ENCODE measurements around the gene LHFPL5.

Gene LHFPL5

DNA sequence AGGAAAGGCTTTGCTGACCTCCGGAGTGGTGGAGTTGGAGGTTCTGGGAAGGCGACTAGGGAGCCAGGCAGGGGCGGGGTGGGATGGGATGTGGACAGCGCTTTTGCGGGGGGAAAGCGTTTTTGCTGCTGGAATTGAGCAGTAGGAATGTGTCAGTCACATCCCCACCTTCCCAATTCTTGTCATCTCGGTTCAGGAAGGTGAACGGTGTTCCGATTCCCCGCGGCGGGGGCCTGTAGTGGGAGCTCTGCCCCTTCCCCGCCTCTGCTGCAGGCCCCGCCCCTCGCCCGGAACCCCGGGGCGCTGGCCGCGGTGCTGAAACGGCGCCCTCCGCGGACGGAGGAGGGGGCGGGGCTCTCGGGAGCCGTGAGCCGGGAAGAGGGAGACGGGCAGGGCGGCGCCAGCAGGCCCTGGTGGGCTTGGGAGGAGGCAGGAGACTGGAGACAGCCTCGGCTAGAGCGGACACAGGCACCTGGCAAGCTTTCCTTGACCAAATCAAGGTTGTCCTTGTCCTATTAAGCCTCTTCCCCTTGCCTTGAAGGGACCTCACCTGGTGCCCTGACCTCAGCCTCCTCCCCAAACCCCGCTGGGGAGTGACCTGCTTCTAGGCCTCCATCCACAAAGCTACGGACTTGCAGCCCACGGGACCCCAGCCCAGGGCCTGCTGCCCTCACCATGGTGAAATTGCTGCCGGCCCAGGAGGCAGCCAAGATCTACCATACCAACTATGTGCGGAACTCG, at the start of gene LHFPL5:
Gene LHFPL5 (plus strand): TSS at position 357 of the 741 bp plus-strand sequence. CDS start 319 bp downstream, at position 676.
- peak; percentile 48 for DNase-seq (ENCODE audit: low read depth)

- peak; percentile 53 for DNase-seq (ENCODE audit: low read depth)
These were observed 47.6 kb upstream of the LHFPL5 start for GRCh38 chr6:35757456-35758123.

- no peak for DNase-seq (ENCODE audit: low read depth)
These were observed 45.7 kb upstream of the LHFPL5 start for GRCh38 chr6:35759426-35759825.

GRCh38 chr6:35765739-35766138, 39.4 kb upstream of the LHFPL5 start:
- no peak for DNase-seq (ENCODE audit: low read depth)

DNA sequence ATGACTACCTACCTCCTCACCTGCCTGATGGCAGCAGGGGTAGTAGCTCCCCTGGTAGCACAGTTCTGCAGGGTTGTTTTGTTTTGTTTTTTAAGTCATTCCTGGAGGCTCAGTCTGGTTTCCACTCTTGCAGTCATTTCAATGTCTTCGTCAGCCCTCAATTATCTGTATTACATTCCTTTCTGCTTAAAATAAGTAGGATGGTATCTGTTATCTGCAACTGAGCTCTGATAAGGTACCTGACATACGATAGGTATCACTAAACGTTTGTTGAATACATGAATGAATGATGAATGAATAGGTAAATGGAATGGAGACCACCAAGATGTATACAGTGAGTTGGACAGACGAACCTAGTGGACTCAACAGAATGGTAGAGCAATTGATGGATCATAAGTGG, 35.9 kb upstream of the LHFPL5 start:
- no peak for DNase-seq (ENCODE audit: low read depth)

DNA sequence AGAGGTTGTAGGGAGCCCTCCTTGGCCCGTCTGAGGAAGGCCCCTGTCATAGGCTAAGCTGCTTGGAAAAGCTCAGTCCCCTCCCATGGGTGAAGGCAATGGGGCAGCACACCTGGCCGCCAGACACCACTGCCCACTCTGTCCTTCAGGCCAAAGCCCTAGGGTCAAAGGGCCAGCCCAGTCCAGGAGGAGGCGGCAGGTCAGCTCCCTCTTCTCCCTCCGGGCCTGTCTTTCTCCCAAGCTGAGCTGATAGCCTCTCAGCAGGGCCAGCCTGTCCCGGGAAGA, 33.9 kb upstream of the LHFPL5 start:
- DNase-seq (ENCODE audit: low read depth), result no peak

- no peak for DNase-seq (ENCODE audit: low read depth)
These were observed 30.9 kb upstream of the LHFPL5 start for GRCh38 chr6:35774116-35774794.

DNA sequence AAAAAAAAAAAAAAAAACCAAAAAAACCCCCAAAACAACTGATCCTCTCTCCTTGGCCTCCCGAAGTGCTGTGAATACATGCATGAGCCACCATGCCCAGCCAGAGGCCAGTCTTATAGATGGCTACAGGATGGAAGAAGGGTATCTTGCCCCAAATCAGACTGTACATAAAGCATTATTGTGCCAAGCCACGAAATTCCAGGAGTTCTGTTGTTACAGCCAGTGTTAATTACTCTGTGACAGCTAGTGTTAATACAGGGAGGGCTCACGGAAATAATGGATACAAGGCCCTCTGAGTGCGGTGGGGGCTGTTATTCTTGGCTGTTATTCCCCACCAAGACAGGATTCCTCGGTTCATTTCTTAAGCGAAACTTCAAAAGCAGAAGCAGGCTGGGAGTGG, 30.1 kb upstream of the LHFPL5 start:
- DNase-seq (ENCODE audit: low read depth), result no peak

DNA sequence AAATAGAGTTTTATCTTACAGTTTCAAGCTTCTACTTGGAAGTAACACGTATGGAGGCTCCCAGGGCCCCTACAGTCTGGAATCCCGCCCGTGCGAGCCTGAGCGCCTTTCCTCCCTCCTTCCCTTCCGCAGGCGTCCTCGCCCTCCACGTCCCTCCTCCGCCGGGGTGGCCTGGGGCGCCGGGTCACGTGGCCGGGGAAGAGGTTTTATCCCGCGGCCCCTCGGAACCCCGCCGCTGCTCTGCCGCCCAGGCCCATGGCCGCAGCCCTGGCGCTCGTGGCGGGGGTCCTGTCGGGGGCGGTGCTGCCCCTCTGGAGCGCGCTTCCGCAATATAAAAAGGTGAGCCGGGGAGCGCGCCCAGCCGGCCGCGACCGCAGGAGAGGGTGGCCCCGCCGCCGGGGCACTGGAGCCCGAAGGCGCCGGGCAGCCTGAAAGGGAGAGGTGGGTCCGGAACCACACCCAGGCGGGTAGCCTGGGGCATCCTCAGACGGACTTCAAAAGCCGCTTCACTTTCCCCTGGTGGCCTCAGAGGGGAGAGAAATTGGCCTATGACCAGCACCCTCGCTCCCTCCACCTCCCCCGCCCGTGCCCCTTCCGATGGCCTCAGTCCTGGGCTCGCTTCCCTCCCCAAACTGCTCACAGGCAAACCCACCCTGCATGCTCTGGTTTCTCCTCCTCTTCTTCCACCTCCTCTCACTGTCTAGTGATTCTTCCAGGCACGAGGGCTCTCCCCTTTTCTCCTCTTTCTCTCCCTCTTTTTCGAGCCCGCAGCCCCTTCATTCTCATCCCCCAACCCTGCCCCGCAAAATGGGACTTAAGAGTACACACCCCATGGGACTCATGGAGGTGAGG, 28.6 kb upstream of the LHFPL5 start, which contains the start of gene CLPSL2:
Gene CLPSL2 (plus strand): TSS at position 235 of the 852 bp plus-strand sequence. CDS start 21 bp downstream, at position 256.
- DNase-seq (ENCODE audit: low read depth), result peak; percentile 34

DNA sequence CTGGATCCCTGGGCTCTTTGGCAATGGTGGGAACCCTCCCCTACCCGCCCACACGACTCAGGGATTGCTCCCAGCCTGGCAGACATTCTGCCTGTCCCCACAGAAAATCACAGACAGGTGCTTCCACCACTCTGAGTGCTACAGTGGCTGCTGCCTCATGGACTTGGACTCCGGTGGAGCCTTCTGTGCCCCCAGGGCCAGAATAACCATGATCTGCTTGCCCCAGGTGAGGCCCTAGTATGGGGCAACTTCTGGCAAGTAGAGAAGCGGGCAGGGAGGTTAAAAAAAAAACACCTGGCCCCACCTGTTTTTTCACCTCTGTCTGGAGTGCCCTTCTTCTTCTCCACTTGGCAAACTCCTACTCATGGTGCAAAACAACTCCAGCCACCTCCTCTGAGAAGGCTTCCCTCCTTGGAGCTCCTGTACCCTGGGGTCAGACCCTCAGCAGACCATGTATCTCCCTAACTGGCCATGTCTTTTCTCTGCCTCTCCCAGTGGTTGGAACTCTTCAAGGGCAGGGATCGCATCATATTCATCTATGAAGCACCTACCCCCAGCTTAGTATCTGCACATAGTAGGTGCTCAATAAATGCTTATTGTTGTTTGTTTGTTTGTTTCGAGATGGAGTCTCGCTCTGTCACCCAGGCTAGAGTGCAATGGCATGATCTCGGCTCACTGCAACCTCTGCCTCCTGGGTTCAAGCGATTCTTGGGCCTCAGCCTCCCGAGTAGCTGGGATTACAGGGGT, 27.6 kb upstream of the LHFPL5 start:
- DNase-seq (ENCODE audit: low read depth), result no peak

GRCh38 chr6:35778437-35778836, 26.7 kb upstream of the LHFPL5 start:
- DNase-seq (ENCODE audit: low read depth), result no peak

- no peak for DNase-seq (ENCODE audit: low read depth)
These were observed 24.4 kb upstream of the LHFPL5 start, which contains the start of gene CLPSL1 for GRCh38 chr6:35780719-35781118. CLPSL1 (plus strand) TSS chr6:35781019; CDS start chr6:35781111, 92 bp downstream.

DNA sequence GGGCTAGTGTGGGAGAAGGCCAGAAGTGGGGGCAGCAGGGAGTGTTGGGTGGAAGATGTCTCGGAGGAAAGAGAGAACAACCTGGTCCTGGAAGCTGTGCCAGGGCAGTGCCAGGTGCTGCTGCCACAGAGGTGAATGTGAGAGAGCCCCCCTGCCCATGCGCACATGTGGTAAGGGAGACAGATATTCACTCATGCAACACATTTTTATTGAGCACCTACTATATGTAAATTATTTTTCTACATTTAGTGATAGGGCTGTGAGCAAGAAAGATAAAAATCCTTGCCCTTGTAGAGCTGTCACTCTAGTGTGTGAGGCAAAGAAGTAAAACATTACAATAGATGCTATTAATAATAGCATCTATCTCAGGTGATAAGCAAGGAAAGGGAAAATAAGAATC, 23.9 kb upstream of the LHFPL5 start:
- no peak for DNase-seq (ENCODE audit: low read depth)

GRCh38 chr6:35782424-35782823, 22.7 kb upstream of the LHFPL5 start:
- DNase-seq (ENCODE audit: low read depth), result no peak

GRCh38 chr6:35784200-35784599, 21.0 kb upstream of the LHFPL5 start:
- no peak for DNase-seq (ENCODE audit: low read depth)

GRCh38 chr6:35786272-35786671, 18.9 kb upstream of the LHFPL5 start:
- no peak for DNase-seq (ENCODE audit: low read depth)

DNA sequence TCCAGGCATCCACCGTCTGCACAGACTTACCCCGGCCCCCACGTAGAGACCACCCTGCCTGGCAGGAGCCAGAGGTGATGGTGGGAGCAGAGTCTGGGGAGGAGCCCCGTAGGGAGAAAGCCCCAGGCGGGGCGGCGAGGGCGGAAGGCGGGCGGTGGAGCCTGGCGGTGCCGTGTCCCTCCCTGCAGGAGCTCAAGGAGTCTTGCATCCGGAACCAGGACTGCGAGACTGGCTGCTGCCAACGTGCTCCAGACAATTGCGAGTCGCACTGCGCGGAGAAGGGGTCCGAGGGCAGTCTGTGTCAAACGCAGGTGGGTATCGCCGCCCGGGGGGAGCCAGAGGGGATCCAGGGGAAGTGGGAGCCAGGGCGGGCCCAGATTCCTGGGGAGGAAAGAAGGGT, 18.3 kb upstream of the LHFPL5 start:
- no peak for DNase-seq (ENCODE audit: low read depth)

DNA sequence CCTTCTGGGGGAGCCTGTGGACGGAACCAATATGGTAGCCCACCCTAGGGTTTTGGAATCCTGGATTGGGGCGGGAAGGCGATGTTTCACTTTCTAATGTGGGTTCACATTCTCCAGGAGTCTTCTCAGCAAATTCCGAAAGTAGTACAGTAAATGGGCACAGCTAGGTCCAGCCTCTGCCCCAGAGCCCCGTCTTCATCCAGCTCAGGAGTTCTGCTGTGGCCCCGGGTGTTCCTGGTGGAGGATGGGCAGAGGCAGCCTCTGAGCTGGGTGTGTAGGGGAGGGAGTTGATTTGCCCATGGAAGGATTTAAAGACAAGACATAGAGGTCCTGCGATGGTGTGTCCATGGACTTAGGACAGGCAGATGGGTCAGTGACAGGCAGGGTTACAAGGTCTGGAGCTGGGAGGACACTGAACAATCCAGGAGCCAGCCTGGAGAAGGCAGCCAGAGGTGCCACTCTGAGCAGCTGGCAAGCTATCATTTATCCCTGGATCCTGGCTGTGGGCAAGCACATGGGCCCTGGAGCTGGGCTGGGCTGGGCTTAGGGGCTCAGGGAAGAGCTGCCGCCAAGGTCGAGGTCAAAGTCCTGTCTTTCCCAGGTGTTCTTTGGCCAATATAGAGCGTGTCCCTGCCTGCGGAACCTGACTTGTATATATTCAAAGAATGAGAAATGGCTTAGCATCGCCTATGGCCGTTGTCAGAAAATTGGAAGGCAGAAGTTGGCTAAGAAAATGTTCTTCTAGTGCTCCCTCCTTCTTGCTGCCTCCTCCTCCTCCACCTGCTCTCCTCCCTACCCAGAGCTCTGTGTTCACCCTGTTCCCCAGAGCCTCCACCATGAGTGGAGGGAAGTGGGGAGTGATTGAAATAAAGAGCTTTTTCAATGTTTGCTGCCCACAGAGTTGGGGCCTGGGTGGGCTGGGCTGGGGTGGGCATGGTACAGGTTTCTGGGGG, 17.6 kb upstream of the LHFPL5 start:
- DNase-seq (ENCODE audit: low read depth), result no peak

DNA sequence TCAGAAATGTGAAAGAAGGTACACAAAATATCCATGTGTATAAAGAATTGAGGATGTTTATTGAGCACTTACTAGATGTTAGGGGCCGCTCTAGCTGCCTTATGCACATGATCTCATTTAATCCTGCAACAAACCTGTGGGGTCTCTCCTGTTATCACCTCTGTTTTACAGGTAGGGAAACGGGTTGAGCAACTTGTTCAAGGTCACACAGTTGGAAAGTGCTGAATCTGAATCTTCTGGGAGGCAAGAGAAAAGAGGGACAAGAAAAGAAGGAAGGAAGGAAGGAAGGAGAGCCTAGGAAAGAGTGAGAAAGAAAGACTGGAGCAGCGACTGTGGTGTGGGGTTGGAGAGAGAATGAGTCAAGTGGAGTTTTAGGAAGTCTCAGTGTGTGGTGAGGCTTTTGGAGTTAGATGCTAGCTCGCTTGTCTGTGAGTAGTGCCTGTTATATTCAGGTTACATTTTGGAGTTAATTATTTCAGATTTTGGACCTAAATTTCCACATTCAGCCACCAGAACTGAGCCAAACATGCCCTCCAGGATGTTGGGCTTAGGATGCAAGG, 16.6 kb upstream of the LHFPL5 start:
- no peak for DNase-seq (ENCODE audit: low read depth)

- DNase-seq (ENCODE audit: low read depth), result no peak
These were observed 14.5 kb upstream of the LHFPL5 start for GRCh38 chr6:35790683-35791082.
